H1 (cell line): Measurements from ENCODE around the gene HIC1. TPM values are rescaled to one million over a fixed set of nuclear protein-coding genes. Genes with fewer than 3 reads are reported as not detected.

Experiments
- CTCF ChIA-PET: fragments of 300-600 bp; sonication (Branson Sonifier 250); formaldehyde crosslinking; loops from one replicate; lab custom pipeline; 2021; ENCODE audit not compliant: partially characterized antibody; lab: Charles Lee
- POLR2A ChIA-PET: fragments of 300-600 bp; sonication (Branson Sonifier 250); formaldehyde crosslinking; loops from one replicate; lab custom pipeline; 2021; ENCODE audit warnings: inconsistent platforms; ENCODE audit not compliant: partially characterized antibody; lab: Charles Lee
- DNase-seq, 2 experiments: peaks; one replicate each; pipeline versions ENCODE4 v3.0.0 to v3.0.0-alpha.2; 2010 to 2022; ENCODE audit warnings: low spot score in 2 of 2, low read depth in 1 of 2, mixed read lengths in 1 of 2
- FAIRE-seq: peaks from 2 replicates; lab custom pipeline; 2011; peaks lifted over from hg19 to GRCh38; lab: Jason Lieb, UNC
- H2AFZ ChIP-seq: 2 replicates; pipeline ENCODE4 v1.8.1; 2012; ENCODE audit warnings: low read length, inconsistent platforms
- H2AK5ac ChIP-seq: 2 replicates; pipeline ENCODE4 v1.6.1; 2013; ENCODE audit warnings: low read depth, low read length
- H2BK120ac ChIP-seq: replicated peaks from 2 replicates; pipeline ENCODE3; 2013; ENCODE audit warnings: low read depth, low read length, inconsistent platforms
- H2BK12ac ChIP-seq: 2 replicates; pipeline ENCODE4 v1.6.1; 2013; ENCODE audit warnings: low read depth, low read length
- H2BK15ac ChIP-seq: 2 replicates; pipeline ENCODE4 v1.6.1; 2013; ENCODE audit warnings: low read length
- H2BK20ac ChIP-seq: 2 replicates; pipeline ENCODE4 v1.6.1; 2013; ENCODE audit warnings: low read length
- H2BK5ac ChIP-seq: 2 replicates; pipeline ENCODE4 v1.6.1; 2013; ENCODE audit warnings: low read depth, low read length
- H3K14ac ChIP-seq: 2 replicates; pipeline ENCODE4 v1.6.1; 2013; ENCODE audit warnings: inconsistent platforms; ENCODE audit not compliant: insufficient read length
- H3K18ac ChIP-seq: 2 replicates; pipeline ENCODE4 v1.6.1; 2013; ENCODE audit warnings: low read length; ENCODE audit errors: extremely low read depth
- H3K23ac ChIP-seq: 2 replicates; pipeline ENCODE4 v1.6.1; 2013; ENCODE audit warnings: inconsistent platforms; ENCODE audit not compliant: insufficient read length
- H3K23me2 ChIP-seq: 2 replicates; pipeline ENCODE4 v1.6.1; 2013; ENCODE audit warnings: low read depth, low read length
- H3K27ac ChIP-seq: 2 replicates; pipeline ENCODE4 v1.6.1; 2011; ENCODE audit warnings: low read depth, low read length, inconsistent platforms
- H3K27me3 ChIP-seq, 4 experiments: replicated peaks in 1 of 4; 1 replicate in 1 of 4; 2 replicates in 3 of 4; pipeline versions ENCODE4 v1.6.1 to v1.8.1; 2011 to 2013; ENCODE audit warnings: low read length in 3 of 4, mild to moderate bottlenecking in 3 of 4, inconsistent platforms in 2 of 4, mixed read lengths in 2 of 4, moderate library complexity in 1 of 4; ENCODE audit not compliant: control insufficient read depth in 3 of 4, insufficient read depth in 3 of 4; ENCODE audit errors: extremely low read depth in 1 of 4
- H3K36me3 ChIP-seq, 4 experiments: 2 replicates each; pipeline versions ENCODE4 v1.6.1 to v1.8.1; 2011 to 2013; ENCODE audit warnings: mild to moderate bottlenecking in 4 of 4, low read length in 3 of 4, moderate library complexity in 2 of 4, control low read depth in 1 of 4, inconsistent platforms in 1 of 4; ENCODE audit not compliant: insufficient read depth in 4 of 4, control insufficient read depth in 2 of 4
- H3K4ac ChIP-seq: replicated peaks from 2 replicates; pipeline ENCODE3; 2013; ENCODE audit warnings: low read length, low read depth, mixed read lengths, inconsistent platforms; ENCODE audit not compliant: insufficient read length
- H3K4me1 ChIP-seq, 4 experiments: replicated peaks in 1 of 4; 1 replicate in 1 of 4; 2 replicates in 3 of 4; pipeline versions ENCODE4 v1.6.1 to v1.8.1; 2011 to 2013; ENCODE audit warnings: low read length in 3 of 4, inconsistent platforms in 2 of 4, mixed read lengths in 1 of 4; ENCODE audit not compliant: insufficient read depth in 4 of 4, control insufficient read depth in 3 of 4
- H3K4me2 ChIP-seq, 2 experiments: 2 replicates each; pipeline versions ENCODE4 v1.6.1 to v1.8.1; 2011 to 2013; ENCODE audit warnings: low read depth in 2 of 2, low read length in 2 of 2, control low read depth in 1 of 2, inconsistent platforms in 1 of 2, mild to moderate bottlenecking in 1 of 2; ENCODE audit not compliant: insufficient read depth in 1 of 2
- H3K4me3 ChIP-seq, 4 experiments: fragments of 200-600, 300-600 bp in 1 of 4; sonication (generic), shearing (Covaris generic), sonication (Bioruptor Twin) in 1 of 4; 2 replicates each; pipeline versions ENCODE4 v1.5.1 to v1.8.1; 2011 to 2016; ENCODE audit warnings: low read length in 4 of 4, low read depth in 3 of 4, control low read depth in 2 of 4, inconsistent platforms in 2 of 4, mild to moderate bottlenecking in 2 of 4, mixed read lengths in 1 of 4, moderate library complexity in 1 of 4; ENCODE audit not compliant: insufficient read depth in 2 of 4; ENCODE audit errors: extremely low read depth in 1 of 4
- H3K56ac ChIP-seq: replicated peaks from 2 replicates; pipeline ENCODE3; 2013; ENCODE audit warnings: low read depth, mild to moderate bottlenecking, mixed read lengths, low read length, inconsistent platforms; ENCODE audit not compliant: insufficient read length
- H3K79me1 ChIP-seq: 2 replicates; pipeline ENCODE4 v1.6.1; 2013; ENCODE audit warnings: low read depth, low read length, control low read depth
- H3K79me2 ChIP-seq, 2 experiments: 2 replicates each; pipeline versions ENCODE4 v1.6.1 to v1.8.1; 2012 to 2013; ENCODE audit warnings: low read length in 2 of 2, mild to moderate bottlenecking in 2 of 2, inconsistent platforms in 1 of 2; ENCODE audit not compliant: insufficient read depth in 2 of 2, control insufficient read depth in 1 of 2
- H3K9ac ChIP-seq, 4 experiments: replicated peaks in 1 of 4; 1 replicate in 1 of 4; 2 replicates in 3 of 4; pipeline versions ENCODE4 v1.6.1 to v1.8.1; 2011 to 2013; ENCODE audit warnings: low read depth in 3 of 4, low read length in 3 of 4, control low read depth in 2 of 4, mild to moderate bottlenecking in 2 of 4, moderate library complexity in 2 of 4, inconsistent platforms in 1 of 4; ENCODE audit errors: extremely low read depth in 1 of 4
- H3K9me3 ChIP-seq, 2 experiments: 2 replicates each; pipeline versions ENCODE4 v1.6.1 to v1.8.1; 2012 to 2013; ENCODE audit warnings: mild to moderate bottlenecking in 2 of 2, moderate library complexity in 2 of 2, control low read depth in 1 of 2, inconsistent platforms in 1 of 2, low read depth in 1 of 2, low read length in 1 of 2, mixed read lengths in 1 of 2; ENCODE audit not compliant: insufficient read depth in 2 of 2
- H4K20me1 ChIP-seq, 2 experiments: replicated peaks in 1 of 2; 2 replicates each; pipeline versions ENCODE3 to v1.8.1; 2011 to 2013; ENCODE audit warnings: inconsistent platforms in 2 of 2, low read length in 2 of 2, mild to moderate bottlenecking in 1 of 2; ENCODE audit not compliant: insufficient read depth in 2 of 2, control insufficient read depth in 1 of 2
- H4K5ac ChIP-seq: 2 replicates; pipeline ENCODE4 v1.6.1; 2013; ENCODE audit warnings: low read length, low read depth, mixed read lengths, inconsistent platforms; ENCODE audit not compliant: insufficient read length
- H4K8ac ChIP-seq: 2 replicates; pipeline ENCODE4 v1.8.0; 2013; ENCODE audit warnings: mild to moderate bottlenecking, moderate library complexity, low read length, inconsistent platforms; ENCODE audit not compliant: insufficient read depth; ENCODE audit errors: extremely low read depth
- H4K91ac ChIP-seq: replicated peaks from 2 replicates; pipeline ENCODE3; 2013; ENCODE audit warnings: low read length, mixed read lengths, inconsistent platforms; ENCODE audit not compliant: insufficient read length
- HDAC6 ChIP-seq: IDR thresholded peaks from one replicate; pipeline ENCODE4 v1.7.1; 2012; ENCODE audit warnings: low read depth, mild to moderate bottlenecking, inconsistent platforms, low read length, moderate library complexity
- YY1 ChIP-seq: IDR thresholded peaks from 2 replicates; pipeline ENCODE4 v1.6.1; 2011; ENCODE audit warnings: low read depth, mild to moderate bottlenecking, low read length
- WGBS, 2 experiments: shearing (Covaris generic) in 1 of 2; methylation state at CpG; one replicate each; pipeline versions ENCODE4 v1.1.6 to v1.1.7; 2013 to 2015; ENCODE audit warnings: low lambda C conversion rate in 2 of 2, mixed read lengths in 2 of 2, inconsistent platforms in 1 of 2, low coverage in 1 of 2, missing lambda C conversion rate in 1 of 2; ENCODE audit not compliant: insufficient replicate concordance in 2 of 2, insufficient coverage in 1 of 2, insufficient read length in 1 of 2; ENCODE audit errors: extremely low coverage in 1 of 2, missing lambda C conversion rate in 1 of 2; 5-methylcytosine and 5-hydroxymethylcytosine counted together
- polyA plus RNA-seq, 7 experiments: library from polyadenylated mRNA; depleted of rRNA in 3 of 7; stranded (reverse) in 5 of 7; unstranded in 2 of 7; fragments of >200 nt in 5 of 7; fragments of 200-250 nt in 2 of 7; gene quantifications; 1 replicate in 5 of 7; 2 replicates in 1 of 7; 4 replicates in 1 of 7; pipeline versions ENCODE4 v1.2.1 to v1.2.3, GENCODE V29; 2011 to 2013; ENCODE audit warnings: missing spikeins in 2 of 7, mixed read lengths in 2 of 7
- total RNA-seq: library from RNA; stranded (reverse); fragmentation: NEBNext Ultra II Directional; extraction: Animal tissue kit (Norgen Biotek cat#: 25700); gene quantifications from 2 replicates; pipeline ENCODE4 v1.2.1, GENCODE V29; 2021

HIC1 gene
- total and polyA plus RNA-seq, 2 of the 8 experiments (the other 6 are each of a cell fraction or from before 2014, with no cell fraction given), result 0.06 to 0.09 TPM

- H4K5ac ChIP-seq, result no peak overlapping the region
- no peaks in the 10 kb centered on the region for H3K9me3 ChIP-seq
- no peak for FAIRE-seq
- no peaks in the 10 kb centered on the region for H3K79me1 ChIP-seq
- no peak overlapping the region; the same call in 1 of the 2 replicates for H2BK12ac ChIP-seq
- H3K4me2 ChIP-seq, result peak overlapping the region; percentile 51 to 64
- ChIA-PET POLR2A (interaction anchor here (1.4 kb wide), 1 partner anchor 113 kb away, joined by 3 read pairs; no protein-coding TSS in a partner anchor), CTCF (interaction anchor here (0.8 to 1.3 kb wide), 4 partner anchors 12 to 143 kb away, joined by 3 to 6 read pairs (median 3); no protein-coding TSS in a partner anchor)
- H3K56ac ChIP-seq, result no peak overlapping the region
- no peak overlapping the region for H4K91ac ChIP-seq
- no peak overlapping the region for H2BK5ac ChIP-seq
- H2BK120ac ChIP-seq, result no peak overlapping the region
- H3K36me3 ChIP-seq, result peaks cover 0 to 6% (median 0%) of the 10 kb centered on the region in 4 experiments; a peak in 1 of 8 replicates
- H3K27ac ChIP-seq, result no peak overlapping the region
- peaks cover 0 to 17% (median 6%) of the 10 kb centered on the region in 4 experiments; a peak in 6 of 7 replicates for H3K4me1 ChIP-seq
- no peak overlapping the region for H2BK20ac ChIP-seq
- H3K23me2 ChIP-seq, result peaks cover 10% of the 10 kb centered on the region; the same call in 1 of the 2 replicates
- H3K23ac ChIP-seq, result no peak overlapping the region
- no peak overlapping the region for H3K4ac ChIP-seq
- DNase-seq, result no peak
- H3K9ac ChIP-seq, result no peak overlapping the region
- H3K14ac ChIP-seq, result no peak overlapping the region
- no peaks in the 10 kb centered on the region for H3K79me2 ChIP-seq
- no peak overlapping the region for H3K18ac ChIP-seq
- no peak overlapping the region for H2AFZ ChIP-seq
- peaks cover 57 to 92% (median 84%) of the 10 kb centered on the region in 4 experiments for H3K27me3 ChIP-seq
- H3K4me3 ChIP-seq, result no peak overlapping the region; a peak in 1 of 8 replicates
- H4K20me1 ChIP-seq, result peaks cover 0 to 5% of the 10 kb centered on the region in 2 experiments
- no peak overlapping the region for H2AK5ac ChIP-seq
- no peak overlapping the region for H2BK15ac ChIP-seq
- whole genome bisulfite sequencing, 2 experiments, result 40% methylated on average over 14 of the region's 16 CpGs; no CpG with 5 or more reads in 1 of the 2 experiments
- H4K8ac ChIP-seq, result no peak overlapping the region
- TF ChIP-seq YY1 (no peak), HDAC6 (no peak)
These were observed 31.6 kb upstream of the HIC1 start for GRCh38 chr17:2023256-2023655.
